Karpas-422 (cell line): ENCODE results near the gene MCIDAS. TPM values are rescaled to one million over a fixed set of nuclear protein-coding genes. Genes with fewer than 3 reads are reported as not detected.
A peak's percentile ranks its signal among the peaks of the same experiment; 100 is the strongest.

Experiments
- DNase-seq: peaks from one replicate; pipeline ENCODE4 v3.0.0-alpha.2; 2015
- H2AFZ ChIP-seq: fragments of 200-600 bp; sonication (generic); 2 replicates; pipeline ENCODE4 v1.6.1; 2014; ENCODE audit warnings: antibody characterized with exemption, low read length, mixed read lengths
- H3K27ac ChIP-seq: fragments of 200-600 bp; sonication (generic); 2 replicates; pipeline ENCODE4 v1.5.1; 2014; ENCODE audit warnings: mild to moderate bottlenecking, low read length, moderate library complexity
- H3K27me3 ChIP-seq: fragments of 200-600 bp; sonication (generic); 2 replicates; pipeline ENCODE4 v1.6.1; 2014; ENCODE audit warnings: low read length, mixed read lengths
- H3K36me3 ChIP-seq: fragments of 200-600 bp; sonication (generic); 2 replicates; pipeline ENCODE4 v1.6.1; 2014; ENCODE audit warnings: low read length, mixed read lengths; ENCODE audit not compliant: insufficient read depth
- H3K4me1 ChIP-seq: fragments of 200-600 bp; sonication (generic); 2 replicates; pipeline ENCODE4 v1.6.1; 2014; ENCODE audit warnings: mild to moderate bottlenecking, low read length, mixed read lengths
- H3K4me2 ChIP-seq: fragments of 200-600 bp; sonication (generic); 2 replicates; pipeline ENCODE4 v1.6.1; 2014; ENCODE audit warnings: low read length, low read depth, mild to moderate bottlenecking; ENCODE audit not compliant: poor library complexity, severe bottlenecking
- H3K4me3 ChIP-seq: fragments of 200-600 bp; sonication (generic); 2 replicates; pipeline ENCODE4 v1.5.1; 2014; ENCODE audit warnings: mild to moderate bottlenecking, antibody characterized with exemption, low read length, mixed read lengths
- H3K79me2 ChIP-seq: fragments of 200-600 bp; sonication (generic); 2 replicates; pipeline ENCODE4 v1.6.1; 2014; ENCODE audit warnings: mild to moderate bottlenecking, low read length, mixed read lengths
- H3K9ac ChIP-seq: fragments of 200-600 bp; sonication (generic); 2 replicates; pipeline ENCODE4 v1.6.0; 2014; ENCODE audit warnings: low read length
- H3K9me2 ChIP-seq: fragments of 200-600 bp; sonication (generic), shearing (Covaris generic); replicated peaks from 2 replicates; pipeline ENCODE4 v1.6.0; 2014; ENCODE audit warnings: mild to moderate bottlenecking, low read length, moderate library complexity; ENCODE audit not compliant: insufficient read depth
- H3K9me3 ChIP-seq: fragments of 300-700, 200-600 bp; sonication (generic); 2 replicates; pipeline ENCODE4 v1.6.1; 2014; ENCODE audit warnings: low read length, mixed read lengths
- H4K20me1 ChIP-seq: fragments of 200-600 bp; sonication (generic); 2 replicates; pipeline ENCODE4 v1.6.1; 2014; ENCODE audit warnings: mild to moderate bottlenecking, antibody characterized with exemption, low read length, low read depth; ENCODE audit not compliant: insufficient read depth
- total RNA-seq: library from RNA; depleted of rRNA; stranded (reverse); fragments of >200 nt; shearing (Covaris generic); gene quantifications from 2 replicates; pipeline ENCODE4 v1.2.3, GENCODE V29; 2014; ENCODE audit warnings: low replicate concordance

The MCIDAS gene
- total RNA-seq, 1 experiment from 2014 or later = 0.37 TPM

DNA sequence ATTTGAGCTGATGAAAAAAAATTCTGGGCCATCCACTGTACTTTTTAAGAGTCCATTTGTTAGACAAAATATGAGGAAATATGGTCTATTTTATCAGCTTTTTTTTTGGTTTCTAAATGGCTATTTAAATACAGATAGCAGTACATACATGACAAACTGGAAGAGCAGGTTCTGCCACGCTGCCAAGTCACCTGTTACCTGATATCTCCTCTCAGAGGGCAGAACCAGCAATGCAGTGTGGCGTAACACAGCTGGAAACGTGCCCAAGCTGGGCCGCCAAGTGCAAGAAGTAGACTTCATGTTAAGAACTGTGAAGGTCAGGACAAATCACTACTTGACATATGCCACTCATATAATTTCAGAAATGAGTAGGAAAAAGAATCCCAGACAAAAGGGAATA lies 8.1 kb downstream of the MCIDAS start:
- H3K79me2 ChIP-seq = no peaks in the 10 kb centered on the region
- H3K4me3 ChIP-seq = no peak overlapping the region
- DNase-seq = peak; percentile 66
- no peaks in the 10 kb centered on the region for H3K9me3 ChIP-seq
- H3K9ac ChIP-seq = no peak overlapping the region
- H2AFZ ChIP-seq = peak overlapping the region; percentile 51; the same call in 1 of the 2 replicates
- H3K9me2 ChIP-seq = no peaks in the 10 kb centered on the region
- no peaks in the 10 kb centered on the region for H4K20me1 ChIP-seq
- no peak overlapping the region for H3K27ac ChIP-seq
- H3K27me3 ChIP-seq = no peaks in the 10 kb centered on the region
- peak overlapping the region; percentile 5 for H3K4me2 ChIP-seq
- H3K36me3 ChIP-seq = no peaks in the 10 kb centered on the region
- H3K4me1 ChIP-seq = peaks cover 15% of the 10 kb centered on the region

DNA sequence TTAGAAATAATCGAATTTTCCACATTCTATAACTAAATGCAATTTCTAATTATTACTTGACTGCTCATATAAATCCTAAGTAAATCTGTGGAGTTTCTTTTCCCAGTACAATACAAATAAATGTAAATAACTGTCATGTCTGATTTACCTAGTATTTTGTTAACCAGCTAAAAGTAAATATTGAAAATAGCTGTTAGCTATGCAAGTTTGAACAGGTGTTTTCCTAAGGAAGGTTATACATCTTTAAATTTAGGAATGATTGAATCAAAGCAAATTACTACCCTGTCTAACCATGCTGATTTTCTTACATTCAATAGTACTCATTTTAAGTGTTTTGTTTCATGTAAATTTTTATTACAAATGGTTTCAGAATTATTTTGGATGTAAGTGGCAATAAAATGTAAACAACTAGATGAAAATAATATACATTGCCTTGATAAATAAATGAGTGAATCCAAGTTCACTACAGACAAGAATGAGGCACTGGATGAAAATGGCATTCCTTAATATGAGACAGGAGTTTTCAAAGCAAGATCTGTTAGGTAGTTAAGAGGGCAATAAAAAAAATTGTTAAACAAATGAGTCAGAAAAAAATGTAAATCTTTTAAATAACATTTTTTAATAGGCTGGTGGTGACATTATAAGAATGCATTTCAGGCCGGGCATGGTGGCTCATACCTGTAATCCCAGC lies 15.8 kb downstream of the MCIDAS start:
- no peaks in the 10 kb centered on the region for H4K20me1 ChIP-seq
- H3K27ac ChIP-seq = no peak overlapping the region
- H3K9ac ChIP-seq = no peak overlapping the region
- no peaks in the 10 kb centered on the region for H3K79me2 ChIP-seq
- no peak overlapping the region for H2AFZ ChIP-seq
- no peaks in the 10 kb centered on the region for H3K9me3 ChIP-seq
- no peak for DNase-seq
- no peaks in the 10 kb centered on the region for H3K36me3 ChIP-seq
- no peaks in the 10 kb centered on the region for H3K4me1 ChIP-seq
- H3K9me2 ChIP-seq = no peaks in the 10 kb centered on the region
- H3K4me3 ChIP-seq = no peak overlapping the region
- H3K4me2 ChIP-seq = no peak overlapping the region
- H3K27me3 ChIP-seq = no peaks in the 10 kb centered on the region

DNA sequence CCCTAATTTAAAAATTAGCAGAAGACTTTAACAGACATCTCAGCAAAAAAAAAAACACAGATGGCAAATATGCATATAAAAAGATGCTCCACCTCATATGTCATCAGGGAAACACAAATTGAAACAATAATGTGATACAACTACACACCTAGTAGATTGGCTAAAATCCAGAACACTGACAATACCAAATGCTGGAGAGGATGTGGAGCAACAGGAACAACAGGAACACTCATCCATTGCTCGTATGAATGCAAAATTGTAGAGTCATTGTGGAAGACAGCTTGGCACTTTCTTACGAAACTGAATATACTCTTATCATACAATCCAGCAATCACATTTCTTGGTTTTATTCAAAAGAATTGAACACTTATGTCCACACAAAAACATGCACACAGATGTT lies 22.1 kb downstream of the MCIDAS start:
- H3K27ac ChIP-seq = no peak overlapping the region
- no peak overlapping the region for H3K4me3 ChIP-seq
- no peaks in the 10 kb centered on the region for H3K9me2 ChIP-seq
- H3K4me2 ChIP-seq = no peak overlapping the region
- no peak overlapping the region for H2AFZ ChIP-seq
- H3K4me1 ChIP-seq = no peaks in the 10 kb centered on the region
- no peaks in the 10 kb centered on the region for H3K79me2 ChIP-seq
- no peak overlapping the region for H3K9ac ChIP-seq
- no peaks in the 10 kb centered on the region for H3K9me3 ChIP-seq
- no peaks in the 10 kb centered on the region for H3K36me3 ChIP-seq
- no peaks in the 10 kb centered on the region for H3K27me3 ChIP-seq
- no peaks in the 10 kb centered on the region for H4K20me1 ChIP-seq
- peak; percentile 1 for DNase-seq

DNA sequence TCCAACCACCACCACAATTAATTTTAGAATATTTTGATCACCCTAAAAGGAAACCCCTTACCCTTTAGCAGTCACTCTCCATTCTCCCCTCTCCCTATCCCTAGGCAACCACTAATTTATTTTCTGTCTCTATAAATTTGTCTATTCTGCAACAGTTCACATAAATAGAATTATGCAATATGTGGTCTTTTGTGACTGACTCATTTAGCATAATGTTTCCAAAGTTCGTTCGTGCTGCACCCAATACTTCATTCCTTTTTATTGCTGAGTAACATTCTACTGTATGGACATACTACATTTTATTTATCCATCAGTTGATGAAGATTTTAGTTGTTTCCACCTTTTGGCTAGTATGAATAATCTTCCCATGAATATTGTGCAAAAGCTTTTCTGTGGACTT lies 36.0 kb downstream of the MCIDAS start:
- H3K4me1 ChIP-seq = no peaks in the 10 kb centered on the region
- no peaks in the 10 kb centered on the region for H3K27me3 ChIP-seq
- no peak overlapping the region for H2AFZ ChIP-seq
- no peak overlapping the region for H3K4me2 ChIP-seq
- H3K9me3 ChIP-seq = no peaks in the 10 kb centered on the region
- H3K9ac ChIP-seq = no peak overlapping the region
- no peaks in the 10 kb centered on the region for H3K36me3 ChIP-seq
- no peaks in the 10 kb centered on the region for H3K79me2 ChIP-seq
- peak; percentile 35 for DNase-seq
- H4K20me1 ChIP-seq = no peaks in the 10 kb centered on the region
- H3K27ac ChIP-seq = no peak overlapping the region
- H3K4me3 ChIP-seq = no peak overlapping the region
- no peaks in the 10 kb centered on the region for H3K9me2 ChIP-seq

DNA sequence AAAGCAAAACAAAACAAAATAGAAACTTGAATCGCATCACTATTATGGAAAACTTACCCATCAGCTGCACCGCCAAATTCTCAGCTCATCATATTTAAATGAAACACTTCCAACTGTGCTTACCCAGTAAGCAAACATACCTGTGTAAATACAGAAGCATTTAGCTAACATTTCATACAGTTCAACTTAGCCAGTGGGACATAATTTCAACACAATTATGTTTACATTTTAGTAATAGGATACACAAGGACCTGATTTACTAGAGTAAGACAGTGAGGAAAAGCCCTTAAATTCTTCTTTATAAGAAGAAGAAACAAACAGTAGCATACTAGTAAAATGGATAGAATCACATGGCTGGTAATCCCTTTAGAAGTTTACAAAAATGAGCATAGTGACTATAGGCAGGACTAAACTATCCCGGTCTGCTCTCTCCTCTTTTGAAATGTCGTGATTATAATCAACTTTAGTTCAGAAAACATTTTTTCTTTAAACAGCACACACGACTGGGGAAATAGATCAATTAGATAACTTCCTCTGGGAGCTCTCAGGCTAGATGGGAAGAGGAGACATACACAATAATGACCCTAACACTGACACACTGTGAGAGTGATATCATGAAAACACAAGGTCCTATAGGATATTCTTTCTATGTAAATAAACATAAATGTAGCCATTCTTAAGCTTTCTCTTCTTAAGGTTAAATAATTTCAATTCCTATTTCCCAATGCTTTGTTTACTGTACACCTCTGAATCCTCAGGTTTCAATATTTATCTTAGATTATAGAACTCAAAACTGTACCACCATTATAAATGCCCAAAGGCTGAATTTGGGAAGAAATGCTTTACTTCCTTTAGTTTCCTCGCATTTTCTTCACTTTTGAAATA lies 38.2 kb downstream of the MCIDAS start:
- Histone ChIP-seq H3K27ac (no peak overlapping the region), H3K9me2 (no peaks in the 10 kb centered on the region), H3K9ac (no peak overlapping the region), H3K4me1 (no peaks in the 10 kb centered on the region), H3K36me3 (no peaks in the 10 kb centered on the region), H3K4me2 (no peak overlapping the region), H3K27me3 (no peaks in the 10 kb centered on the region), H2AFZ (no peak overlapping the region), H3K9me3 (no peaks in the 10 kb centered on the region), H3K79me2 (no peaks in the 10 kb centered on the region), H3K4me3 (no peak overlapping the region), H4K20me1 (no peaks in the 10 kb centered on the region)
- no peak for DNase-seq

DNA sequence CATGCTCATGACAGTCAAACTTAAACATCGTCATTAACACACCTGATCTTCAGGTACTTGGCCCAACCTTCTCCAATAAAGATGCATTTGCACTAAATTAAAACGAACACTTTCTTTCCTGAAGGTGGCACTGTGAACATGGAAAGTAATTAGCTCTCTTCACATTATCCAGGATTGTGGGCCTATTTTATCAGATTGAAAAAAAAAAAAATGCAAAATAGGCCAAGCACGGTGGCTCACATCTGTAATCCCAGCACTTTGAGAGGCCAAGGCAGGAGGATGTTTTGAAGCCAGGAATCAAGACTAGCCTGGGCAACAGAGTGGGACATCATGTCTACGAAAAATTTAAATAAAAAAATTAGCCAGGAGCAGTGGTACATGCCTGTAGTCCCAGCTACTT lies 39.7 kb downstream of the MCIDAS start:
- no peaks in the 10 kb centered on the region for H3K4me1 ChIP-seq
- no peaks in the 10 kb centered on the region for H3K9me2 ChIP-seq
- H4K20me1 ChIP-seq = no peaks in the 10 kb centered on the region
- no peak overlapping the region for H3K9ac ChIP-seq
- H3K79me2 ChIP-seq = no peaks in the 10 kb centered on the region
- H2AFZ ChIP-seq = no peak overlapping the region
- no peak overlapping the region for H3K4me3 ChIP-seq
- H3K36me3 ChIP-seq = no peaks in the 10 kb centered on the region
- no peaks in the 10 kb centered on the region for H3K27me3 ChIP-seq
- peak; percentile 60 for DNase-seq
- H3K4me2 ChIP-seq = no peak overlapping the region
- H3K9me3 ChIP-seq = no peaks in the 10 kb centered on the region
- no peak overlapping the region for H3K27ac ChIP-seq

DNA sequence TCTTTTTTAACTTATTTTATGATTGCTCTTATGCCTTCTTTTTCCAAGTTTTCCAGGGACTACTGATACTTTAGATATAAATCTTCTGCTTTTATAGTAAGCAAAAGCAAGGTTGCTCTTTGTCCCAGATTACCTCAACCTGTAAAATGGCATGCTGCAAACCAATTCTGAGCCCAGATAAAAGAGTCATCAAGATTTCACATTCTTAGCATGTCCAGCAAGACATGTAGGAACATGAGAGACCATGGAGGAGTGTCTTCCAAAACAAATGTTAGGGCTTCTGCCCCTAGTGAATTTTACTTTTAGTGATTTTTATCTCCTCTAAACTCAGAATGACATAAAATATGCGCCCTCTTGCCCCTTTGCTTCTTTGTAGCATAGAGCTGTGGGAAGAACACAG lies 47.1 kb downstream of the MCIDAS start:
- no peaks in the 10 kb centered on the region for H3K9me3 ChIP-seq
- H3K27me3 ChIP-seq = no peaks in the 10 kb centered on the region
- H3K79me2 ChIP-seq = no peaks in the 10 kb centered on the region
- no peak for DNase-seq
- no peaks in the 10 kb centered on the region for H4K20me1 ChIP-seq
- H3K4me3 ChIP-seq = no peak overlapping the region
- H3K36me3 ChIP-seq = no peaks in the 10 kb centered on the region
- no peak overlapping the region for H3K27ac ChIP-seq
- no peak overlapping the region for H3K9ac ChIP-seq
- no peak overlapping the region for H2AFZ ChIP-seq
- H3K4me2 ChIP-seq = no peak overlapping the region
- H3K9me2 ChIP-seq = no peaks in the 10 kb centered on the region
- H3K4me1 ChIP-seq = peaks cover 21% of the 10 kb centered on the region

DNA sequence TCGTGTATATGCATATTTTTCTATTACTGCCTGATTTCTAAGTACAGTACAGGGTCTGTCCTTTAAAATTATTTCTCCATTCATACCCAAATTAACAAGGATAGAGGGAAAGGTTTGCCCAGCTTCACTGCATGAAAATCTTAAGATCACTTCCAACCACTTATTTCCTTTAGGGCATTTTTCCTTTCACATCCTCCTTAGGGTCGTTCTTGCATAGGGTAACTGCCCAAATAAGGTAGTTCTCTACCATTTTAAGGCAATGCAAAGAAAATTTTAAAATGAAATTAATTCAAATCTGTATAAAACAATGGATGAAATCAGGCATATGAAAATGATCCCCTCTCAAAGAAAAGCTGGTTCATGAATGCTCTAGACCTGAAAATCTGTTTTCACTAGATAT lies 50.0 kb downstream of the MCIDAS start:
- H2AFZ ChIP-seq = peak overlapping the region; percentile 83
- peak; percentile 62 for DNase-seq

More for the DNA sequence above, 50.0 kb downstream of the MCIDAS start:
- no peaks in the 10 kb centered on the region for H3K36me3 ChIP-seq
- no peaks in the 10 kb centered on the region for H3K79me2 ChIP-seq
- H3K27ac ChIP-seq = no peak overlapping the region
- no peaks in the 10 kb centered on the region for H3K9me3 ChIP-seq
- no peaks in the 10 kb centered on the region for H4K20me1 ChIP-seq
- H3K4me2 ChIP-seq = peak overlapping the region; percentile 85
- H3K9me2 ChIP-seq = no peaks in the 10 kb centered on the region
- no peaks in the 10 kb centered on the region for H3K27me3 ChIP-seq
- H3K9ac ChIP-seq = peak overlapping the region; percentile 53; the same call in 1 of the 2 replicates
- H3K4me1 ChIP-seq = peaks cover 46% of the 10 kb centered on the region
- H3K4me3 ChIP-seq = peak overlapping the region; percentile 66
